ENCODE results near the gene NACC2. TPM values are rescaled to one million over a fixed set of nuclear protein-coding genes. Genes with fewer than 3 reads are reported as not detected.
"Not testable (repeated sequence)": the region's sequence is repeated elsewhere in the genome, so short reads cannot be mapped to it uniquely, and the experiment has no call there.

NACC2 gene
- total and polyA plus RNA-seq, 2 donors from 2014 or later = 7.1 to 30.9 TPM

DNA sequence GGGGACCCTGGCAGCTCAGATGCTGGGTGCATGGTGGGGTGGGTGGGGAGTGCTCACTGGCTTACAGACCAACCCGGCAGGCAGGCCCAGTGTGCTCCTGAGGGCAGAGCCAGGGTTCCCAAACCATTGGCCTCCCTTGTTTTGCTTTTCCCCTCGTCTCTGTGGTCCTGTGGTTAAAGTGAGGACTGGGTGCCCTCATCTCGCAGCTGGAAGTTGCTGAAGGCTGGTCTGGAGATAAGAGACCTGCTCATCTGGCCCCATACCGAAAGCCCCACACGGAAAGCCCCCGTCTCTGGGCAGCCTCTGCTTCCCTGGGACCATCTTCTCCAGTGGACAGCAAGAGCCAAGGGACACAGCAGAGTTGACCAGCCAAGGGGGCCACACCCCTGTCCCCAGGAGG, 9.8 kb upstream of the NACC2 start:
- Histone ChIP-seq H3K36me3 (ENCODE audit: control insufficient read depth in 2 of 3, insufficient read depth in 3 of 3, low read length in 3 of 3) (no peaks in the 10 kb centered on the region), H3K4me1 (ENCODE audit: control insufficient read depth in 2 of 3, insufficient read depth in 2 of 3, low read depth in 1 of 3, low read length in 3 of 3) (peaks cover 0 to 14% (median 0%) of the 10 kb centered on the region in 3 donors), H3K9ac (ENCODE audit: low read length in 3 of 3) (no peak overlapping the region), H3K27me3 (ENCODE audit: control insufficient read depth, insufficient read depth, low read length) (no peaks in the 10 kb centered on the region), H3K4me3 (ENCODE audit: low read length in 3 of 3) (no peak overlapping the region), H3K9me3 (ENCODE audit: control insufficient read depth in 2 of 3, insufficient read depth in 1 of 3, low read length in 3 of 3) (no peaks in the 10 kb centered on the region), H3K27ac (ENCODE audit: low read depth in 2 of 2, low read length in 2 of 2) (no peak overlapping the region)
- intact Hi-C loops (cut with DNase I) = no loop called here
- DNase-seq = no peak
- TF ChIP-seq, protein P1, sequence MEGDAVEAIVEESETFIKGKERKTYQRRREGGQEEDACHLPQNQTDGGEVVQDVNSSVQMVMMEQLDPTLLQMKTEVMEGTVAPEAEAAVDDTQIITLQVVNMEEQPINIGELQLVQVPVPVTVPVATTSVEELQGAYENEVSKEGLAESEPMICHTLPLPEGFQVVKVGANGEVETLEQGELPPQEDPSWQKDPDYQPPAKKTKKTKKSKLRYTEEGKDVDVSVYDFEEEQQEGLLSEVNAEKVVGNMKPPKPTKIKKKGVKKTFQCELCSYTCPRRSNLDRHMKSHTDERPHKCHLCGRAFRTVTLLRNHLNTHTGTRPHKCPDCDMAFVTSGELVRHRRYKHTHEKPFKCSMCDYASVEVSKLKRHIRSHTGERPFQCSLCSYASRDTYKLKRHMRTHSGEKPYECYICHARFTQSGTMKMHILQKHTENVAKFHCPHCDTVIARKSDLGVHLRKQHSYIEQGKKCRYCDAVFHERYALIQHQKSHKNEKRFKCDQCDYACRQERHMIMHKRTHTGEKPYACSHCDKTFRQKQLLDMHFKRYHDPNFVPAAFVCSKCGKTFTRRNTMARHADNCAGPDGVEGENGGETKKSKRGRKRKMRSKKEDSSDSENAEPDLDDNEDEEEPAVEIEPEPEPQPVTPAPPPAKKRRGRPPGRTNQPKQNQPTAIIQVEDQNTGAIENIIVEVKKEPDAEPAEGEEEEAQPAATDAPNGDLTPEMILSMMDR (IDR thresholded peaks at IDR 0.05; ENCODE audit: borderline replicate concordance, extremely low read depth, insufficient read depth) = no peak
- FAIRE-seq = no peak

DNA sequence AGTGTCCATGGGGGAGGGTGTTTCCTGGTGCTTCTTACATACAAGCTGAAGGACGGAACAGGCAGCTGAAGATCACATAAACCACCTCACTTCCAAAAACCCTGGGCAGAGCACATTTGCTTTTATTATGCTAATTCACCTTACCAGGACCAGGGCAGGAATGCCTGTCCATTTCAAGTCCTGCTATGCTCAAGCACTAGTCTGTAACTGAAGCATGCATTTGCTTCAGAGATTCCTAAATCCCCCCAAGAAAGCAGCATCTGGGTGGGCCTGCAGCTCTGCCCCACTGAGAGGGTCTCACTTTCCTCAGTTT, 9.4 kb upstream of the NACC2 start:
- DNase-seq = no peak
- Histone ChIP-seq H3K36me3 (ENCODE audit: control insufficient read depth in 2 of 3, insufficient read depth in 3 of 3, low read length in 3 of 3) (no peaks in the 10 kb centered on the region), H3K9ac (ENCODE audit: low read length in 3 of 3) (no peak overlapping the region), H3K27me3 (ENCODE audit: control insufficient read depth, insufficient read depth, low read length) (no peaks in the 10 kb centered on the region), H3K4me3 (ENCODE audit: low read length in 3 of 3) (no peak overlapping the region), H3K9me3 (ENCODE audit: control insufficient read depth in 2 of 3, insufficient read depth in 1 of 3, low read length in 3 of 3) (no peaks in the 10 kb centered on the region), H3K27ac (ENCODE audit: low read depth in 2 of 2, low read length in 2 of 2) (no peak overlapping the region), H3K4me1 (ENCODE audit: control insufficient read depth in 2 of 3, insufficient read depth in 2 of 3, low read depth in 1 of 3, low read length in 3 of 3) (peaks cover 0 to 13% (median 0%) of the 10 kb centered on the region in 3 donors)
- intact Hi-C loops (cut with DNase I) = no loop called here
- TF ChIP-seq, protein P1 (IDR thresholded peaks at IDR 0.05; ENCODE audit: borderline replicate concordance, extremely low read depth, insufficient read depth) = no peak
- FAIRE-seq = no peak

DNA sequence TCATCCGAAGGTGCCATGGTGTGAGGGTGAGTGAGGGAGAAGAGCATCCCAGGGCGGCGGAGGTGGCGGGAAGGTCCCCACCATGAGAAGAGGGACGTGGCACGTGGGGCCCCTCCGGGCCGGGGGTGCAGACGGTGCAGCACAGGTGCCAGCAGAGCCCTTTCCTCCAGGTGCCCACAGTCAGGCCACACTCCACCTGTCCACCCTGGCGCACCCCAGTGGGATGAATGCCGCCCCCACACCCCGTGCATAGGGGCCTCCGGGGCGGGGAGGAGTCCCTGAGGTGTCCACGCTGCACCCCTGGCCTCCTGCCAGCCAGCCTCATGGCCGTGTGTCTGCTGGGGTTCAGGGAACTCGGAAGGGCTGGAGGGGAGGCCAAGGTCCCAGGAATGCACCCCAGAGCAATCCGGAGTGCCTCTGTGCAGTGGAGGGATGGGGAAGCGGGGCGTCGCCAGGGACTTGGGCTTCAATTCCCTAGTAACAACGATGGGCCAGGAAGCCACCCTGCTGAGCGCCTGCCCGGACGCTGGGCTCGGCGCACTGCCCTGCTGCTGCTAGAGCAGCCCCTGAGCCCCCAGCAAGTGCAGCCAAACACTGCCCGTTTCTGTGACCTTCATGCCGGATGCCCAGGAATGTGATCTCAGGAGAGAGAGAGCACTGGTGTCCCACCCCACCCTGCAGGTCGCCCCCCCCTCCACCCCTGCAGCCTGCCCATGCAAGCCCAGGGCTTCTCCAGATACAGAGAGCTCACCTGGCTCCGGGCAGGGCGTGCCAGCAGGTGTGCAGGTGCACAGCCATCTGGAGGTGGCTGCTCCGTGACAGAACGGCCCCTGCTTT, 8.8 kb upstream of the NACC2 start:
- Histone ChIP-seq H3K4me3 (ENCODE audit: low read length in 3 of 3) (no peak overlapping the region), H3K27me3 (ENCODE audit: control insufficient read depth, insufficient read depth, low read length) (no peaks in the 10 kb centered on the region), H3K9me3 (ENCODE audit: control insufficient read depth in 2 of 3, insufficient read depth in 1 of 3, low read length in 3 of 3) (no peaks in the 10 kb centered on the region), H3K36me3 (ENCODE audit: control insufficient read depth in 2 of 3, insufficient read depth in 3 of 3, low read length in 3 of 3) (no peaks in the 10 kb centered on the region), H3K4me1 (ENCODE audit: control insufficient read depth in 2 of 3, insufficient read depth in 2 of 3, low read depth in 1 of 3, low read length in 3 of 3) (peaks cover 0 to 8% (median 0%) of the 10 kb centered on the region in 3 donors), H3K9ac (ENCODE audit: low read length in 3 of 3) (no peak overlapping the region), H3K27ac (ENCODE audit: low read depth in 2 of 2, low read length in 2 of 2) (no peak overlapping the region)
- intact Hi-C loops (cut with DNase I) = no loop called here
- TF ChIP-seq, protein P1 (IDR thresholded peaks at IDR 0.05; ENCODE audit: borderline replicate concordance, extremely low read depth, insufficient read depth) = no peak
- DNase-seq = no peak
- FAIRE-seq = no peak

DNA sequence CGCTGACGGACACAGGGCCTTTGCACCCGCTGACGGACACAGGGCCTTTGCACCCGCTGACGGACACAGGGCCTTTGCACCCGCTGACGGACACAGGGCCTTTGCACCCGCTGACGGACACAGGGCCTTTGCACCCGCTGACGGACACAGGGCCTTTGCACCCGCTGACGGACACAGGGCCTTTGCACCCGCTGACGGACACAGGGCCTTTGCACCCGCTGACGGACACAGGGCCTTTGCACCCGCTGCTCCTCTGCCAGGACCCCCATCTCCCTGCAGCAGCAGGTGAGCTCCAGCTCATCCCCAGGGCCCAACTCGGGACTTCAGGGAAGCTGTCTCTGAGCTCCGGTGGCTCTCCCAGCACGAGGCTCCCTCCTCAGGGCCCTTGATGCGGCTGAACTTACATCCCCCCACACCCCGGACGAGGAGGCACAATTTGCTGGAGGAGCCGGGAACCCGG, 6.6 kb upstream of the NACC2 start:
- H3K9me3 ChIP-seq (ENCODE audit: control insufficient read depth in 2 of 3, insufficient read depth in 1 of 3, low read length in 3 of 3); FAIRE-seq; H3K27me3 ChIP-seq (ENCODE audit: control insufficient read depth, insufficient read depth, low read length); H3K9ac ChIP-seq (ENCODE audit: low read length in 3 of 3); DNase-seq; H3K36me3 ChIP-seq (ENCODE audit: control insufficient read depth in 2 of 3, insufficient read depth in 3 of 3, low read length in 3 of 3); H3K27ac ChIP-seq (ENCODE audit: low read depth in 2 of 2, low read length in 2 of 2); H3K4me3 ChIP-seq (ENCODE audit: low read length in 3 of 3); H3K4me1 ChIP-seq (ENCODE audit: control insufficient read depth in 2 of 3, insufficient read depth in 2 of 3, low read depth in 1 of 3, low read length in 3 of 3); intact Hi-C loops (cut with DNase I): not testable (repeated sequence)

All from kidney (tissue), 14 donors.